Activated CD8-positive, alpha-beta memory T cell treated with anti-CD3 and anti-CD28 coated beads, Interleukin-2, amount 10 ng/mL, durations not matched to agents 7 days and 5 days (primary cell): ENCODE measurements around the gene DLD. TPM values are rescaled to one million over a fixed set of nuclear protein-coding genes. Genes with fewer than 3 reads are reported as not detected.

Experiments used
- ATAC-seq: fragments of 150-1000 bp; cut with Tn5 transposase; one replicate; pipeline ENCODE4 v1.10.0; 2021; ENCODE audit warnings: moderate library complexity
- CTCF ChIA-PET: fragments of 350-600 bp; sonication (Branson Sonifier 250); formaldehyde crosslinking; loops from one replicate; lab custom pipeline; 2021; ENCODE audit warnings: antibody characterized with exemption; lab: Charles Lee
- DNase-seq: peaks from one replicate; pipeline ENCODE4 v3.0.0-alpha.2; 2020
- H3K27ac Mint-ChIP-seq: one replicate; pipeline ENCODE4 v1.8.0; 2021; ENCODE audit warnings: mild to moderate bottlenecking, mixed read lengths
- H3K27me3 Mint-ChIP-seq: one replicate; pipeline ENCODE4 v1.8.0; 2021; ENCODE audit warnings: mixed read lengths
- H3K36me3 Mint-ChIP-seq: one replicate; pipeline ENCODE4 v1.8.0; 2021; ENCODE audit warnings: mild to moderate bottlenecking, mixed read lengths
- H3K4me1 Mint-ChIP-seq: one replicate; pipeline ENCODE4 v1.8.0; 2021; ENCODE audit warnings: mixed read lengths
- H3K4me3 Mint-ChIP-seq: one replicate; pipeline ENCODE4 v1.8.0; 2021; ENCODE audit warnings: mild to moderate bottlenecking, moderate library complexity, mixed read lengths
- H3K9me3 Mint-ChIP-seq: one replicate; pipeline ENCODE4 v1.8.0; 2022; ENCODE audit warnings: low read depth, mixed read lengths
- total RNA-seq, 2 experiments: library from RNA; stranded (reverse); gene quantifications; one replicate each; pipeline ENCODE4 v1.2.3, GENCODE V29; 2021

DLD gene
- total RNA-seq, 2 experiments from 2014 or later = 64.1 to 78.2 TPM

GRCh38 chr7:107961405-107961804 is 70.4 kb downstream of the DLD start:
- H3K36me3 Mint-ChIP-seq = no peaks in the 10 kb centered on the region
- H3K4me3 Mint-ChIP-seq = no peak overlapping the region
- H3K9me3 Mint-ChIP-seq = no peaks in the 10 kb centered on the region
- no peaks in the 10 kb centered on the region for H3K4me1 Mint-ChIP-seq
- DNase-seq (no peak), ATAC-seq (no peak)
- no peak overlapping the region for H3K27ac Mint-ChIP-seq
- CTCF ChIA-PET = interaction anchor here (1.2 kb wide), 1 partner anchor 31 kb away, joined by 3 read pairs; no protein-coding TSS in a partner anchor
- H3K27me3 Mint-ChIP-seq = peaks cover 13% of the 10 kb centered on the region

DNA sequence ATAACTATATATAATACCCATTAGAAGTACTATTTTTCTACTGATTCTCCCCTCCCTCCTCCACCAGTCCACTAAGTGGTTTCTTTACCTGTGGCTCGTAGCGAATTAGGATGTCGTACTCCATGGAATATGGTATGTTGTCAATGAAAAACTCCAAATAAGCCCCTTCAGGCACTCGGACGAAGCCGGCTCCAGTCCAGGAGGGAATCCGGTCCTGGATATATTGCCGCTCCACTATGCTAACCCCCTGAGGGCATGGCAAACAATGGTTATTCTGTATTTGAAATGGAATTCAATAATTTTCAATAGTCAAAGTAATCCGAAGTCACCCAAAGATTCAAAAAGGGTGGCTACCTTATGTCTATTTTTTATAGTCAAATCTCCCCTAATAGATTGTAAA is 71.8 kb downstream of the DLD start:
- Mint-ChIP-seq H3K27me3 (peaks cover 8% of the 10 kb centered on the region), H3K4me3 (no peak overlapping the region), H3K4me1 (no peaks in the 10 kb centered on the region), H3K27ac (no peak overlapping the region), H3K36me3 (no peaks in the 10 kb centered on the region), H3K9me3 (no peaks in the 10 kb centered on the region)
- DNase-seq = no peak
- ATAC-seq = no peak
- CTCF ChIA-PET = no interaction called here

DNA sequence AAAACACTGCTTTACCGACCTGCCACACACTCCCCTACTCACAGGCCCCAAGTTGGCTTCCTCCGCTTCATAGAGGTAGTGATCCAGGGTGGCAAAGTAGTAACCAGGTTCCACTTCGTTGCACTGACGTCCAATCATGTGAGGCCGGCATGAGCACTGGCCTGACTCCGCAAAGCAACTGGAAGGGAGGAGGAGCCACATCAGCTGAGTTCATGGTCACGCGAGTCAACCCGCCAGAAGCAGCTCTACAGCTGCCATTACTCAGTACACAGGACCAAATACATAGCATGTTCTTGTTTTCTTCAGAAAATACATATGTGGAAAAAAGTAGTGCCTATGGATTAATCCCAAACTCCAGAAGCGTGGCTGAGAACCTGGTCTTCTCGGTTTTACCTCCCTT is 73.5 kb downstream of the DLD start:
- CTCF ChIA-PET = no interaction called here
- Mint-ChIP-seq H3K4me1 (no peaks in the 10 kb centered on the region), H3K27me3 (peaks cover 5% of the 10 kb centered on the region), H3K9me3 (no peaks in the 10 kb centered on the region), H3K4me3 (no peak overlapping the region), H3K27ac (no peak overlapping the region), H3K36me3 (no peaks in the 10 kb centered on the region)
- ATAC-seq (no peak), DNase-seq (no peak)

DNA sequence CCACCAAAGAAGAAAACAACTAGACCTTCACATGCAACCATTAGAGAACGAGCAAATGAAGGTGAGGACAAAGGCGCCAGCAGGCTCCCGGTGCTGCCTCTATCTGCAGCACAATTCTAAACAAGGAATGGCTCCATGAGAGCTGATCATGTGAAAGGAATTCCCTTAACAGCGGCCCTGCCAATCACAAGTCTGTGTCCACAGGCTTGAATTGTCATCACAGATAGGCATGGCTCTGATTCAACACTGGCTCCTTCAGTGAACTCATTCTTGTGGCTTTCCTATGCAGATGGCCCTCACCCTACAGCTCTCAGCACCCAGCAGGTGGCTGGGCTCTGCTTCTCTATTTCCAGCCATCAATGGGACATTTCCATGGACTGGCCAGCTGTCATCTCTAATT is 75.7 kb downstream of the DLD start:
- ATAC-seq (no peak), DNase-seq (no peak)
- Mint-ChIP-seq H3K9me3 (no peaks in the 10 kb centered on the region), H3K27ac (no peak overlapping the region), H3K27me3 (peaks cover 6% of the 10 kb centered on the region), H3K36me3 (no peaks in the 10 kb centered on the region), H3K4me1 (no peaks in the 10 kb centered on the region), H3K4me3 (no peak overlapping the region)
- CTCF ChIA-PET = no interaction called here

DNA sequence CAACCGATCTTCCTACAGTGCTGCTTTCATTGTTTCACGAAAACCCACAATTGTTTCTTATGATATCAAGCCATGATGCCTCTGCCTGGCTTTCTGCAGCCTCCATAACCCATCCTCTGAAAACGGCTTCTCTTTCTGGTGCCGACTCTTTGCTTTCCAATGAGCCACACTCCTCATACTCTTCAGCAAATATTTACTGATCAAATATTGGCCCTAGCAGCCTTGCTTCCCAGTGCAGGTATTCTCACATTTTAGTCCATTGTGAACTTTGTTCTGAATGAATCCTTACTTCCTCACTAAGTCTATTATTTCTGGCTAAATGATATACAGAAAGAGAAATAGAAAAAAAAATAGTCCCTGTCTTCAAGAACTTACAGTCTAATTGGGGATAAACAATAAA is 76.4 kb downstream of the DLD start:
- no peaks in the 10 kb centered on the region for H3K36me3 Mint-ChIP-seq
- no peak overlapping the region for H3K4me3 Mint-ChIP-seq

GRCh38 chr7:107968449-107968848 is 77.5 kb downstream of the DLD start:
- DNase-seq (no peak), ATAC-seq (no peak)
- peaks cover 14% of the 10 kb centered on the region for H3K27me3 Mint-ChIP-seq
- no peak overlapping the region for H3K4me3 Mint-ChIP-seq
- H3K27ac Mint-ChIP-seq = no peak overlapping the region
- H3K36me3 Mint-ChIP-seq = no peaks in the 10 kb centered on the region
- H3K9me3 Mint-ChIP-seq = no peaks in the 10 kb centered on the region
- CTCF ChIA-PET = no interaction called here
- no peaks in the 10 kb centered on the region for H3K4me1 Mint-ChIP-seq

More for the DNA sequence above, 76.4 kb downstream of the DLD start:
- ATAC-seq (no peak), DNase-seq (no peak)
- H3K27ac Mint-ChIP-seq = no peak overlapping the region
- H3K9me3 Mint-ChIP-seq = no peaks in the 10 kb centered on the region
- CTCF ChIA-PET = no interaction called here
- peaks cover 9% of the 10 kb centered on the region for H3K27me3 Mint-ChIP-seq
- H3K4me1 Mint-ChIP-seq = no peaks in the 10 kb centered on the region

GRCh38 chr7:107969856-107970255 is 78.9 kb downstream of the DLD start:
- DNase-seq = no peak
- CTCF ChIA-PET = no interaction called here
- no peaks in the 10 kb centered on the region for H3K36me3 Mint-ChIP-seq
- ATAC-seq = no peak
- no peak overlapping the region for H3K27ac Mint-ChIP-seq
- peaks cover 14% of the 10 kb centered on the region for H3K27me3 Mint-ChIP-seq
- H3K4me1 Mint-ChIP-seq = no peaks in the 10 kb centered on the region
- no peak overlapping the region for H3K4me3 Mint-ChIP-seq
- H3K9me3 Mint-ChIP-seq = no peaks in the 10 kb centered on the region

Other genes with a start within 250 kb of the DLD start
- 10 to 100 TPM in 1 of 2 experiments, 1 to 10 TPM in 1; 8.3 to 15.4 TPM for gene SLC26A4, start 230.4 kb upstream of the DLD start, total RNA-seq
- gene CBLL1, start 147.0 kb upstream of the DLD start, total RNA-seq = 10 to 100 TPM; 32.2 to 39.7 TPM
- not detected for gene SLC26A3, start 88.0 kb upstream of the DLD start, total RNA-seq
- not detected for gene LAMB1, start 112.0 kb downstream of the DLD start, total RNA-seq
- not detected for gene LAMB4, start 239.2 kb downstream of the DLD start, total RNA-seq